ENCODE results near the gene P2RY12. TPM values are rescaled to one million over a fixed set of nuclear protein-coding genes. Genes with fewer than 3 reads are reported as not detected.

Gene P2RY12
- total RNA-seq, 1 donor from 2014 or later = 8.9 TPM

DNA sequence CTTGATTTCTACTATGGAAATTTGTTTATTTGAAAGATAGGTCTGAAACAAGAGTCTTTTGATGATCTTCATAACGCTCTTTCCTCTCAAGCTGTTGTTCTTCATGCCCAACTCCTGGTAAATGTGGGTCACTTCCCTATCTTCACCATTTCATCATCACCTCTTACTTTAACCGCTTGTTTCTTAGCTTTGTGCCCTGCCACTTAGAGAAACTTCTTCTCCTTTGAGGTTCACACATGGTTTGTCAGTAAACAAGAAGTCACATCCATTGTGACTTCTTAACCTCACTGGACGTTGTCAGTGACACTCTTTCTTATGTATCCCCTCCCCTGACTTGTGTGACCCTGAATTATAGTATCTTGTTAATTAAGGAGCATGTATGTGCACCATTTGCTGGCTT lies 38.3 kb downstream of the P2RY12 start:
- peak; percentile 44 for DNase-seq (ENCODE audit: low spot score)

DNA sequence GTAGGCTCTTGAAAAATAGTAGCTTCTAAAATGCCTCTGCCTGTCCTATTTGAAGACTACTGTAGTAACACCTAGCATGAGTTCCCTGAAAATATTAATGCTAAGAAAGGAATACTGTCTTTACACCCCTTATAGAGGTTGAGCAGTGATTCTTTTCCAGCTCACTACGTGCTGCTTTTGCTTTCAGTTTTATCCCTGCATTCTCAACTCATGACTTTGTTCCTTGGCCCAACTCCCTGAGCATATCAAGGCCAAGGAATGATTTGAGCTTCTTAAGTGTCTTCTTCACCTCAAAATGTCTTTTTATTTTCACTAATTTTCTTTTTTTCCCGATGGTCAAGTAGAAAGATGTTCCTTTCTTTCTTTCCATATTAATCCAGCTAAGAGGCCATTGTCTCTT lies 38.7 kb downstream of the P2RY12 start:
- peak; percentile 79 for DNase-seq (ENCODE audit: low spot score)

DNA sequence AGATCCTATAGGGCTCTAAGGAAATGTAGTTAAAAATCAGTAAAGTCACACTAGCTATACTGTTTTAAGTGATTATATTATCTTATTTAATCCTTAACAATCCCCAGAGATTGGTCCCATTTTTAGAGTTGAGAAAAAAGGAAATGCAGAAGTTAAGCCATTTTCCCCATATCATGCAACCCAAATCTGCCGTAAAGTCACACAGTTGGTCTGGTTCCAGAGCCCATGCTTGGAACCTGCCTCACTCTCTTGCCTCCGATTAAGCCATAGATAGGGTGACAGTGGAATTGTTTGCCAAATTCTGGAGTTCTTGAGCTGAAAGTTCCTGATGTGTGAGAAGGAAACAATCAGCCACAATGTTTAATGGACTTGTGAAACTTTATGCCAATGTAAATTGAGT lies 52.9 kb downstream of the P2RY12 start:
- DNase-seq (ENCODE audit: low spot score) = no peak

DNA sequence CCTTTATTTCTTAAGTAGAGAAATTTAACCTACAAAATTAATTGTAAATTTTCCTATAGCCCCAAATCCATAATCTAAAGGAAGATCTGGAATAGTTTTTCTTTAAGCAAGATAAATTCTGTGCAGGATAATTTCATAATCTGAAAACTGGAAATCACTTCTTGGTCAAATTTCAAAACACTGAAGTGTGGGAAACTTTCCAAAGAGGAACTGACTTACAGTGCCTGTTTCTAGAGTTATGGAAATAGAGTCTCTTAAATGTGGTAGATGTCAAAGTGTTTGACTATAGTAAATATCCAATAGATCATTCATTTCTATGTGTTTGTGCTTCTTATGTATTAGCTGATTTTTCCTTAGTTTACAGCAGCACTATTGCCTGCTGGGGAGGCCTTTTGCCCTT lies 53.7 kb downstream of the P2RY12 start:
- peak; percentile 37 for DNase-seq (ENCODE audit: low spot score)

DNA sequence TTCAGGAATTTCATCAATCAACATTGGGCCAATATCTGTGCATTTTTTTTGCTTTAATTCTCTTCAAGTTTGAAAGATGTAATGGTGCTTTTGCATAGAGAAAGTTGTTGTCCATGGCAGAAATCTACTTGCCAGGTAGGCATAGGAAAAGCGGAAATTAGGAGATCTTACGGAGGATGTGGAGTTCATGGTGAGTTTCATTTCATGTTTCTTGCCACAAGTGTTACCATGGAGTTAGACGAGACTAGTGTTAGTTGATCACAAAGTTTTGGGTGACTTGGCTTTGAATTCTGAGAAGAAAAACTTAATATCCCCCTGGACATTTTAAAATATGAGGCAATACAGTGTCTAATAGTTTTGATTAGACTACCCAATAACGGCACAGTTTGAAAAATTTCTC lies 54.2 kb downstream of the P2RY12 start:
- no peak for DNase-seq (ENCODE audit: low spot score)

DNA sequence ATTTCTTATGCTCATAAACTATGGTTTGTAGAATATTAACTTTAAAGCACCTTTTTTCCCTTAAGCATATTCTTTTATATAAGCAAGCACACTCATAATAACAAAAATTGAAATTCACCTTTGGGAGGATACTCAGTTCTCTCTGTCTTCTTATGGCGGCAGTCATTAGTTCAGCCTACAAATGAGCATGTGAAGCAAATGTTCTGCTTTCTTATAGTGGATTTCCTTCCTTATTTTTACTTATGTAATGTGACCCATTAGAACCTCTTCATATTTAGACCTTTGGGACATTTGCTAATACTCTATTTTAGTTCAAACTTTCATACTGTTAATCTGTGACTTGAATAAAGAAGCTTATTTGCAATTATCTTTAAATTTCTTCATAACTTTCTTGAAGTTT lies 55.2 kb downstream of the P2RY12 start, which contains the start of gene P2RY13:
Gene P2RY13 (minus strand): TSS at position 187 of the 400 bp plus-strand sequence. CDS start 21 bp downstream, at position 166.
- DNase-seq (ENCODE audit: low spot score) = no peak

DNA sequence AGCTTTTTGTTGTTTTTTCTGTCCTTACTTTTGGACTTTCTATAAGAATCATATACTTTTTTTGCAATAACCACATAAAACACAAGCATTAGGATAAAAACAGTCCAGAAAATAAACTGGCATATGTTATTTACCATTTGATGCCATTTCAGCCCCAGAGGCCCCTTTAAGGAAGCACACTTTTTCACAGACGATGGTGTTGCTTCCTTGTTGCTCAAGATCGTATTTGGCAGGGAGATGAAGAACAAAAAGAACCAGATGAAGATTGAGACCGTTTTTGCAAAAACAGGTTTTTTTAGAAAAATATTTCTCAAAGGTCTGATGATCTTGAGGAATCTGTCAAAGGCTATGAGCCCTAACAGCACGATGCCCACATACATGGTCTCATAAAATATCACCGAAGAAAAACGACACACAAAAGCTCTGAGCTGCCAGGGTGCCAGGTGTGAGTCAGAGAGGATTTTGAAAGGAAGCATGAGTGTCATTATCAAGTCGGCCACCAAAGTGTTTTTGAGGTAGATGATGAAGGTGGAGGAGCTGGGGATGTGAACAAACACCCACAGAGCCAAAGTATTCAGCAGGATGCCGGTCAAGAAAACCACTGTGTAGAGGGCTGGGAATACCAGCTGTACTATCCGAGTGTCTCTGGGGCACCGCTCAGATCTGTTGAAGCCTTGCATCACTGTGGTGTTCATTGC lies 56.1 kb downstream of the P2RY12 start:
- DNase-seq (ENCODE audit: low spot score) = no peak

DNA sequence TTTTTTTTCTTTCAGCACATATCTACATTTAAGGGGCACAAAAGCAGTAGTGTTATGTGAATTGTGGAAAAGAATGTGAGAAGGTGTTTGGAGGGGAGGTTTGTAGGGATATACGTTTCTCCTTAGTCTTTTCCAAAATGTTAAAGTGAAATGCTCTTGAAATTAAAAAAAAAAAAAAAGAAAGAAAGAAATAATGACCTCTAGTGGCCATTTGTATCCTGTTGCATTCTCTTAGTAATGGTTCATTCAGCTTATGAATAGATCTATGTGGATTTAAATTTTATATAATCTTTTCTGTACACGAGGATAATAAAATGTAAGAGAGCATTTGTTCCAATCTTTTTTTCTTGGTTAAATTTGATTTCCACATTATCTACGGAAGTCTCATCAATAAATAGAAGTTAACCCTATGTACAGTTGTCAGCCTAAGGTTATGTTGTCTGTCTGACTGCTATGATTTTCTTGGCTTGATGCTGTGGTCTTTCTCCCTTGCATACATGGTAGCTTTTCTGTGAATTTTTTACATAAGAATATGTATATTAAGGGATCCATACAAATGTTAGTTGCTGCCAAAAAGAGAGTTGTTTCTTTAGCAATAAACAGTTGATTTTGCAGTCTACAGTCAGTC lies 56.9 kb downstream of the P2RY12 start:
- peak; percentile 47 for DNase-seq (ENCODE audit: low spot score)

DNA sequence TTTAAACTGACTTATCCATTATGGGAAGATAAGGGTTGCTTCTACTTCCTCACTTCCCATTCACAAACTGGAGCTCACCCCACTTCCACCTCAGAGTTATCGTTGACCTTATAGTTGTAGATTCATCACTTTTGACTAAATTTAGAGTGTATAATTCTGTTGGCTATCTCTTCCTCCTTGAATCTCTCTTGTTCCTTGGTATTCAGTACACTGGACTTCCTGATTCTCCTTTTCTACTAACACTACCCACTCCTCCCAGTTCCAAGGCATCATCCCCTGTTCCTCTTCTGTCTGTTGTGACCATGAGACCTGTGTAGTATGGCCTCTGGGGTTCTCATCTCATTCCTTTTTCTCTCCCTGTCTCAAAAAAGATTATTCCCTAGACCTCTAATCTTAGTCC lies 62.0 kb downstream of the P2RY12 start:
- DNase-seq (ENCODE audit: low spot score) = no peak

DNA sequence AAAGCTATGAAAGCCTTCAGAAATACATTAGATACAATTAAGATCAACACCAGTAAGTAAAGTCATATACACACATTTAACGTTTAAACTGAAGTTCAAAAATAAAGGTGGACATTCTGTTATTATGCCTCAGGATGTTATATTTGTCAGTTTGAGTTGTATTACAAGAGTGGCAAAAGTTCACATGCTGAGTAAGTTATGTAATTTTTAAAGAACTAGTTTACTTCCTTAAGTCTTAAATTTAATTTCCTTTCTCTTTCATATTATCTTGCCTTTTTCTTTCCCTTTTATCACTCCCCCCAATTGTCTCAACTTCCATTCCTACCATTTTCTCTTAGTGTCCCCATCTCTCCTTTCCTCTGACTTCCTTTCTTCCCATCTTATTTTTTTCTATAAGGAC lies 63.0 kb downstream of the P2RY12 start:
- DNase-seq (ENCODE audit: low spot score) = no peak

DNA sequence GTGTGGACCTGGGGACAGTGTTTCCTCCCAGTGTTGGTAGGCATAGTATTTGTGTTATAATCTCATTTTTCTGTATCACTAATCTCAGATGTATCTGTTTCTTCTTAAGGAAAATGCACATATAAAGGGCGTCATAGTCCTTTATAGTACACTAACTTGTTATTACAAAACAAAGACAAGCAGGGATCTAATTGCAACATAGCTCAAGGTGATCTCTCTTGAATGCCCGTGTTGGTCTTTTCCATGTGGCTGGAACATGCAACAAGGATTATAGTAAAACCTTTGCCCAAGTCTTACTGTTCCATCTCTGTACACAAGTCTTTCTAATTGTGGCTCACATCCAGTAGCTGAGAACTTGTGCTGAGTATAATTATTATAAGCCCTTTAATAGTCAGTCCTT lies 64.4 kb downstream of the P2RY12 start:
- no peak for DNase-seq (ENCODE audit: low spot score)

DNA sequence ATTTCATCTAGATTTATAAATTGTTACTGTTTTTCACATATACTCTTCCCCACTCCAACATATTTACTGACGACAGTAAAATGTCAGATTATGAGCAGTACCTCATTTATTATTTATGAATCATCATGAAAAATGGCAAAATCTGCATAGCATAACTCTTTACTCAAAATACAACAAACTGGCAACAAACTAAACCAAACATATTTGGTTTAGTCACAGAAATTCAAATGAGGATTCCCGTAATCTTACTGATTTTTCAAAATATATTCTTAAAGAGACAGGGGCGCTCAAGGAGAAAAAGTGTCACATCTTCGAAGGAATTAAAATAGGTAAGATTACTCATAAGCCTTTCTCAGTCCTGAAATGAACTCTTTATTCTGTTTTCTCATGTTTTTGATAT lies 64.9 kb downstream of the P2RY12 start:
- DNase-seq (ENCODE audit: low spot score) = no peak

DNA sequence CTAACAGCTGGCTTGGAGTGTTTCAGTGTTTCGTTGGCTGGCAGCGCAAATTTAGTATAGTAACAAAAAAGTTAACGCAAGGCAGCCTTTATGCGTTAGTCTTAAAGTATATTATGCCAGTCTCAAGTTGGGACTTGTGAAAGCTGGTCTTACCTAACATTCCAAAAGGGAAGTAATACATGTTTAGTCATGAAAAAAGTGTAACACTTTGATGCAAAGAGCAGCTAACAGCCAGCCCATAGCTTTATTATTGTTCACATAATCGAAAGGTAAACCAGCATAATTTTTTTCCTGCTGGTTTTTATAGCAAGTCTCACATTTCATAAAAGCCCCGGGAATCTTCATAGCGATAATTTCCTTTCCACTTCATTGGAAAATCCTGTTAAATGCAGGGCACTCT lies 65.6 kb downstream of the P2RY12 start:
- DNase-seq (ENCODE audit: low spot score) = no peak

DNA sequence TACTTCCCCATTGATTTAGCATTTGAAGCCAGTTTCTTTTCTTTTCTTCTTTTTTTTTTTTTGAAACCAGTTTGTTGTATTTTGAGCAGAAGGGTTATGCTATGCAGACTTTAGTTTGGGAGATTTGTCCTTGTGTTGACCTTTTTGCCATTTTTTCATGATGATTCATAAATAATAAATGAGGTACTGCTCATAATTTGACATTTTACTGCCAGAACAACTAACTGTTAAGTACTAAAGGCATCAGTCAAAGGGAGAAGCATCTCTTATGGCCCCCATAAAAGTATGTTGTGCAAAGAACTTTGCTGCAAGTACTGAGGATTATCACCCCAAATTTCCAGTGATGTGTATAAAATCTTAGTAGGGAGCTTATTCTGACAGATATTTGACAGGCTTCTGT lies 66.2 kb downstream of the P2RY12 start:
- DNase-seq (ENCODE audit: low spot score) = peak; percentile 53

DNA sequence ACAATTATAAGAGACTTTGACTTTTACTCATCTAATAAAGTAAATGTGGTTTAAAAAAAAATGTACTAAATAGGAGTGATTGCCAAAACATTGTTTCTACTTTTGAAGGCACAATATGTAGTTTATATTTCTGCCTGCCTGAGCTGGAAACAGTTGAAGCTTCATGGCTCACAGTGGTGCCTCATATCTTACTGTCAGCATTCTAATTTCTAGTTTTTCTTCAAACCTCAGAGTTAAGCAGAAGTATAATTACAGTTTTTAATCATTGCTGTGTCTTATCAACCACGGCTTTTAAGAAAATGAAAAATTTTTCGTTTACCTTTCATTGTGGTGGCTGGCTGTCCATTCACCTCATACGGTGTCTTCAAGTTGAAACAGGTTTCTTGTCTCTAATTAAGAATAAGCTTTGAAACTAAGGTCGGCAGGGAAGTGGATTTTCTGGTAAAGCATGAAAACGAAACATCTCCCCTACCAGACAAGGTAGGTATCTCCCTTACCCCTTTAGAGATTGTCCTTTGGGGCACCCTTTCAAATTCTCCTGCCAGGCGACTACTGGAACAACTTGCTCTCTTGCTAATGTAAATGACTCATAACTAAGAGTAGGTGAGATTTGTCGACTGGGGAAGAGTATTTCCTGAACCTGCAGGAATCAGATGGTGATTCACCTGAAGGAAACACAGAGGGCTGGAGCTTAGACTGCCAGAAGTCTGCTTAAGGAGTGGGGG lies 68.1 kb downstream of the P2RY12 start, which contains the start of gene GPR87:
Gene GPR87 (minus strand): TSS at position 554 of the 725 bp plus-strand sequence. CDS start 16,720 bp downstream, outside the sequence.
- DNase-seq (ENCODE audit: low spot score) = peak; percentile 73

DNA sequence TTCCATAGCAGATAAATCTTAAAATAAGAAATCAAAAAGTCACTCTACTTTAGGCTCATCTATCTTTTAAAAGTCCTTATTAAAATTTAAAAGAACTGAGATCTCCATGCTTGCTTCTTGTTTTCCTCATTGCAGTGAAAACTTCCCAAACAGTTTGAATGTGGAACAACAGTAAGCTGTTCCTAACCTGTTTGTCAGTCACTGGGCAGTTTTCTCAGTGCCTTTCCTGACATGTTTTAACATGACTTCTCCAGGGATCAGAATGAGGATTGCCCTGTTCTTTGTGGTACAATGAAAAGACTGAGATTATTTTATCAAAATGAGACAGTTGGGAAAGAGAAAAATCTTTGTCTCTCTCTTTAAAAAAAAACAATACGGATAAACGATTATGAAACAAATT lies 68.7 kb downstream of the P2RY12 start:
- peak; percentile 52 for DNase-seq (ENCODE audit: low spot score)

DNA sequence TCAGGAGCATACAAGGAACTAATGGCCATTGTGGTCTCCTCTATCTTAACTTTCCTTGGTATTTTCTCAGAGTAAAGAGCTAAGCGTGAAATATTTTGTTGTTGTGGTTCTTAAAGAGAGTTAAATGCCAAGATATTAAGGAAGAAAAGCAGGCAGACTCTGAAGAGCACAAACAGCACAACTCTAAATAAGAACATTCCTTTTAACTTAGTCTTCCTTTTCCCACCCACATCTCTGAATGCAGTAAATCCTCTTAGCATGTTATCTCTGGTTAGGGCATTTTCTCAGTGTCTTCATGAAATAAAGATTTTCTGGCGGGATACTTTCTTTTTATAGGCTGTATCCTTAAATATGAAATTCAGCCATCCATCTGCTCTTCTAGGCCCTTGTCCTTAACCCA lies 69.4 kb downstream of the P2RY12 start:
- no peak for DNase-seq (ENCODE audit: low spot score)

DNA sequence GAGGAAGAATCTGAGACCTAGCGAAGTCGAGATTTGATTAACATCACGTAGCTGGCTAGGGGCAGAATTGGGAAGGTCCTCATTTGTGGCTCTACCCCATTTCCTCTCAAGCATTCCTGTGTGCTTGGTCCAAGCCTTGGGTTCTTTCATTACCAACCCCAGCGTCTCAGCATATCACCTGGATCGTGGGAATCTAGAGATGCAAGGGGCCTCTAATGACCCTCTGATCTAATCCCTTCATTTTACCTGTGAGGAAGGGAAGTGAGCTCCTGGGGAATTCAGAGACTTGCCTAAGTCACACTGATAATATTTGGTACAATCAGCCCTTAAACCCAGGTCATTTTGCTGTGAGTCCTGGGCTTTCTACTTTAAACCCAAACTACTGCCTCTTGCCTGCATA lies 70.0 kb downstream of the P2RY12 start:
- DNase-seq (ENCODE audit: low spot score) = no peak

DNA sequence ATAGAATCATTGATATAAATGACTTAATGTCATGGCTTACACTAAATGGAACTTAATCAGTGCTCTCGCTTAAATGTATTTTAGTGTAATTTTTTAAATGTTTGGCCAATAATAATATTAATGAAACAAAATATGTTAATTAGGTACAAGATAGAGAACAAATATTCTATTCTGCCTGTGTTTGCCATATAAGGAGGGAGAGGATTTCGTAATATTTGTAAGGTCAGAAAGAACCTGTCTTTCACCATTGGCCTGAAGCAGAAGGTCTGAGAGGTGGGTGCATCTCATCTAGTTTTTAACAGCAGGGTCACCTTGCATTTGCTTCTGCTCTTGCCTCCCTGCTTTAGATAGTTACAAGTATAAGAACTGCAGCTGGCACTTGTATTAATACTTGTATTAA lies 70.4 kb downstream of the P2RY12 start:
- DNase-seq (ENCODE audit: low spot score) = no peak

DNA sequence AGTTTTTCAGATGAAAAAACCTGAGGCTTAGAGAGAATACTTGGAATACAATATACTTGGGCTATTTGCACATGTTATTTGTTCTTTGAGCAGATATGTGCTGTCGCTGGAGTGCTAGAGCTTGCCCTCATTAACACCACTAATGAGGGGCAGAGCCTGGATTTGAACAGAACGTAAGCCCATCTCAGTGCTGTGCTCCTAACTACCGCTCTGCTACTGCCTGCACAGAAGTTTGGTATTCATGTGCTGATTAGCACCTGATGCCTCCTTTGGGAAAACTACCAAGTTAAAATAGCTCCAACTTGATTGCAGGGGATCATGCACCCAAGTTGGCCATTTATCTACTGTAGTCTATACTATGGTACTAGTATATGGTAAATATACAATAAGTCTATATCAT lies 71.6 kb downstream of the P2RY12 start:
- no peak for DNase-seq (ENCODE audit: low spot score)

DNA sequence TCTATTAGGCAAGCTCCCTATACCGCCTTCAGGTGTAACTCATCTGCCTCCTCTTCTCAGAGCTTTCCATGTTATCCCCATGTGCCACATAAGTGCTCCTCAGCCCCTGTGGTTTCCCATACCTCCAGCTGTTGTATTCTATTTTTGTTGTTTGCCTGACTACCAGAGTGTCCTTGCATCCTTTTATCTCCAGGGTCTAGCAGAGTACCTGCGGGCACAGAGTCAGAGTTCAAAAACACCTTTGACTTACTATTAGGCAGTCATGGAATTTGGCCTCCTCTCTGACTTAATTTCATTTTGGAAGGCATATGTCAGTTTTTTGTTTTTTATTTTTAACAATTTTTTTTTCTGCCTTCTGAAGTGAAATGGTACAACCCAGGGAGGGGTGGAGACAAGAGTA lies 75.0 kb downstream of the P2RY12 start:
- no peak for DNase-seq (ENCODE audit: low spot score)

DNA sequence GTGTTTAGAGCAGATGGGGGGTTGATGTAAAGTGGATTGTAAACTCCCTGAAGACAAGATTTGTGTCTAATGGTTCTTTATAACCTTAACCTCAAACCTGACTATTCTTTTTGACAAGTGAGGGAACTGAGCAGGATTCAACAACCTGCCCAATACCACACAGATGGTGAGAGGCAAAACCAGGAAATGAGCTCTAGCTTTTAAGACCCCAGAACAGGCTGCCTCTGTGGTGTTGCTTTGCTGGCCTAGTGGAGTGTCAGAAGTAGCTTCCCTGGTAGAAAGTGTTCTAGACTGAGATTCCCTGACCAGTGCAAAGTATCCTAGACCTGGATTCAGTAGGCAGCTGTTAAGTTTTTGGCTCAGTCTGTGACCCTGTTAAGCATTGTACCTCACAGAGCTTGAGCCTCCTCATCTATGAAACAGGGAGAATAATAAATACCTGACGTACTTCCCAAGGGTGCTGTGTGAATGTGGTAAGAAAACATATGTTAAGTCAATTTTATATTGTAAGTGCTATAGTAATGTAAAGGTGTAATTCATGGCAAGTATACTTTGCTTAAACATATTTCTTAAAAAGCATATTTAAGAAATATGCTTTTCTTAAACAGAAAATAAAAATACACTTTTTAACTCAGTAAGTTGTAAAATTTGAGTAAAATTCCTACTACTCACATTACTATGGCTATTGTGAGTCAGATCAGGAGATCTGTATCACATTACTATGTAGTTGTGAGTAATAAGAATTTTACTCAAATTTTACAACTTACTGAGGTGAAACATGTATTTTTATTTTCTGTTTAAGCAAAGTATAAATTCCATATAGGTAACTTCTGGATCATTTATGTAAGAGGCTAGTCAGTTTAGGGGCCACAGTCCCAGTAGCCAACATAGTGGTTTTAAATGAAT lies 76.7 kb downstream of the P2RY12 start:
- no peak for DNase-seq (ENCODE audit: low spot score)
